ENCODE measurements around the gene PLEKHA8.

PLEKHA8 gene

GRCh38 chr7:30171766-30172447 is 143.7 kb downstream of the PLEKHA8 start:
- DNase-seq: no peak

- DNase-seq: no peak
Measured at GRCh38 chr7:30172451-30172850, 144.2 kb downstream of the PLEKHA8 start.

- no peak for DNase-seq
Measured at GRCh38 chr7:30173058-30173897, 145.1 kb downstream of the PLEKHA8 start.

- DNase-seq: no peak
Measured at GRCh38 chr7:30175180-30175579, 147.0 kb downstream of the PLEKHA8 start.

- no peak for DNase-seq
Measured at GRCh38 chr7:30175636-30176147, 147.5 kb downstream of the PLEKHA8 start.

- no peak for DNase-seq
Measured at GRCh38 chr7:30176463-30177109, 148.4 kb downstream of the PLEKHA8 start.

- no peak for DNase-seq
Measured at GRCh38 chr7:30177186-30177585, 149.0 kb downstream of the PLEKHA8 start.

GRCh38 chr7:30177965-30178364 is 149.8 kb downstream of the PLEKHA8 start:
- no peak for DNase-seq

GRCh38 chr7:30178748-30179436 is 150.7 kb downstream of the PLEKHA8 start:
- no peak for DNase-seq
